ENCODE results near the gene TUG1. TPM values are rescaled to one million over a fixed set of nuclear protein-coding genes. Genes with fewer than 3 reads are reported as not detected.

TUG1 gene
- total and polyA plus RNA-seq, 9 of the 15 experiments (the other 6 are each of a cell fraction or from before 2014, with no cell fraction given), result 24.7 to 132 (median 58.9) TPM

- TF ChIP-seq PBX2 (CRISPR knock-in tag; IDR thresholded peaks at IDR 0.05; ENCODE audit: low read depth), result no peak
- no peak for TF ChIP-seq PBX2 (tag; conservative IDR thresholded peaks at IDR 0.05; ENCODE audit: low read depth)
These were observed 48.0 kb upstream of the TUG1 start (continued) for GRCh38 chr22:30921108-30921507.

GRCh38 chr22:30922151-30922611 is 46.9 kb upstream of the TUG1 start:
- no peak for DNase-seq (ENCODE audit: extremely low read depth in 1 of 4, low spot score in 3 of 4)
- H3K9me1 ChIP-seq (ENCODE audit: control insufficient read depth, insufficient read depth, low read length), result no peaks in the 10 kb centered on the region
- no peaks in the 10 kb centered on the region for H4K20me1 ChIP-seq (replicated peaks; ENCODE audit: control insufficient read depth, insufficient read depth, low read length)
- no peak overlapping the region for H3K4me2 ChIP-seq (ENCODE audit: insufficient read depth, low read length)
- no TSS peak for BruUV-seq (replicated peaks)
- no peaks in the 10 kb centered on the region for H3K79me2 ChIP-seq (ENCODE audit: control insufficient read depth, insufficient read depth, low read length)
- no peak for FAIRE-seq
- TF ChIP-seq ZNF280B (CRISPR knock-in tag; IDR thresholded peaks at IDR 0.05) (no peak), WHSC1 (IDR thresholded peaks at IDR 0.05; ENCODE audit: low read length) (no peak), E2F8 (IDR thresholded peaks at IDR 0.05; ENCODE audit: low read depth, partially characterized antibody) (no peak), RBM22 (IDR thresholded peaks at IDR 0.05; ENCODE audit: low read depth, low read length, poor library complexity, severe bottlenecking) (peak; percentile 56), ZBTB33 (CRISPR knock-in tag; IDR thresholded peaks at IDR 0.05) (peak; percentile 70), POLR2G (IDR thresholded peaks at IDR 0.05; ENCODE audit: low read depth, low read length) (peak; percentile 64)
- 81% methylated on average over 16 of the region's 34 CpGs for WGBS (ENCODE audit: insufficient coverage, low coverage, missing lambda C conversion rate)
- peaks cover 18% of the 10 kb centered on the region; the same call in 1 of the 3 replicates for H3K36me3 ChIP-seq (ENCODE audit: control insufficient read depth, insufficient read depth, low read length)
- H3K4me1 ChIP-seq (replicated peaks in 1 of 2; ENCODE audit: control insufficient read depth in 2 of 2, insufficient read depth in 2 of 2, low read length in 2 of 2), result no peaks in the 10 kb centered on the region
- H3K27me3 ChIP-seq (ENCODE audit: control insufficient read depth in 2 of 2, insufficient read depth in 2 of 2, low read length in 2 of 2), result no peaks in the 10 kb centered on the region
- in situ Hi-C loops (cut with MboI), result loop anchor here (5.0 kb wide), 1 partner anchor 155 kb away; no protein-coding TSS in a partner anchor
- CTCF ChIA-PET (ENCODE audit: low intra/inter-chr PET ratio), result no interaction called here
- POLR2A ChIA-PET, result interaction anchor here (0.7 to 1.0 kb wide), 5 partner anchors 13 to 159 kb away, joined by 3 to 5 read pairs (median 3); no protein-coding TSS in a partner anchor
- H3K27ac ChIP-seq (ENCODE audit: extremely low read depth, low read depth, low read length), result no peak overlapping the region
- intact Hi-C loops (cut with micrococcal nuclease), result no loop called here
- H3K9ac ChIP-seq (ENCODE audit: insufficient read depth in 1 of 2, low read depth in 2 of 2, low read length in 2 of 2), result no peak overlapping the region
- no peak overlapping the region for H3K4me3 ChIP-seq
- no peaks in the 10 kb centered on the region for H3K9me3 ChIP-seq (replicated peaks; ENCODE audit: control insufficient read depth, insufficient read depth, low read depth, low read length)
- no peak overlapping the region for H2AFZ ChIP-seq (ENCODE audit: low read depth, low read length)
- no peak for ATAC-seq
